GM19238 (cell line): ENCODE data around the gene MYMX.

ENCODE experiments used
- DNase-seq: peaks from one replicate; pipeline ENCODE4 v3.0.0; 2011; ENCODE audit warnings: low spot score; ENCODE audit not compliant: insufficient read length

The MYMX gene

DNA sequence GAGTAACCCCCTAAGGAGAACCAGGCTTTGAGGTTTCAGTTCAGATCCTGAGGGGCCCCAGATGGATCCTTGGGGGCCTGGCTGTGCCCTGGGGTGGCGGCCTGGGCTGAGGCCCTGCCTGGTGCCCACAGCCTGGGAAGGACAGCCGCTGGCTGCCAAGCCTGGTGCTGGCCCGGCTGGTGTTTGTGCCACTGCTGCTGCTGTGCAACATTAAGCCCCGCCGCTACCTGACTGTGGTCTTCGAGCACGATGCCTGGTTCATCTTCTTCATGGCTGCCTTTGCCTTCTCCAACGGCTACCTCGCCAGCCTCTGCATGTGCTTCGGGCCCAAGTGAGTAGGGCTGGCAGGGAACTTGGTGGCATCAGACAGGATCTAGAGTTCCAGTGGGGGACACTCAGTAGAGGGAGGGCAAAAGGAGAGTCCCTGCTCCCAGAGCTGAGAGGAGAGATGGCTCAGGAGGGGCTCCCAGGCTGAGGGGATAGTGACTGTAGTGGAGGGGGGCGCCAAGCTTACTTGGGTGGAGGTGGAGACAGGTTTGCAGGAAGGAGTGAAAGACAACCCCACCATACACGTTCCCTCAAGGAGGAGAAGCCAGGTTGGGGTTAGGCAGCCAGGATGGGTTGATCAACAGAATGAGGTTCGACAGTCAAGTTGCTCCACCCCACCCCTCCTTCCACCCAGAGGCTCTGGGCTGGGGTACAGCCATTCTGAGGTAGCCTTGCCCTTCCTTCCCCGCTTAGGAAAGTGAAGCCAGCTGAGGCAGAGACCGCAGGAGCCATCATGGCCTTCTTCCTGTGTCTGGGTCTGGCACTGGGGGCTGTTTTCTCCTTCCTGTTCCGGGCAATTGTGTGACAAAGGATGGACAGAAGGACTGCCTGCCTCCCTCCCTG lies 16.2 kb downstream of the MYMX start:
- DNase-seq = no peak

DNA sequence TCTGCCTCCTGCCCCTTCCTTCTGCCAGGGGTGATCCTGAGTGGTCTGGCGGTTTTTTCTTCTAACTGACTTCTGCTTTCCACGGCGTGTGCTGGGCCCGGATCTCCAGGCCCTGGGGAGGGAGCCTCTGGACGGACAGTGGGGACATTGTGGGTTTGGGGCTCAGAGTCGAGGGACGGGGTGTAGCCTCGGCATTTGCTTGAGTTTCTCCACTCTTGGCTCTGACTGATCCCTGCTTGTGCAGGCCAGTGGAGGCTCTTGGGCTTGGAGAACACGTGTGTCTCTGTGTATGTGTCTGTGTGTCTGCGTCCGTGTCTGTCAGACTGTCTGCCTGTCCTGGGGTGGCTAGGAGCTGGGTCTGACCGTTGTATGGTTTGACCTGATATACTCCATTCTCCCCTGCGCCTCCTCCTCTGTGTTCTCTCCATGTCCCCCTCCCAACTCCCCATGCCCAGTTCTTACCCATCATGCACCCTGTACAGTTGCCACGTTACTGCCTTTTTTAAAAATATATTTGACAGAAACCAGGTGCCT lies 16.9 kb downstream of the MYMX start:
- no peak for DNase-seq

DNA sequence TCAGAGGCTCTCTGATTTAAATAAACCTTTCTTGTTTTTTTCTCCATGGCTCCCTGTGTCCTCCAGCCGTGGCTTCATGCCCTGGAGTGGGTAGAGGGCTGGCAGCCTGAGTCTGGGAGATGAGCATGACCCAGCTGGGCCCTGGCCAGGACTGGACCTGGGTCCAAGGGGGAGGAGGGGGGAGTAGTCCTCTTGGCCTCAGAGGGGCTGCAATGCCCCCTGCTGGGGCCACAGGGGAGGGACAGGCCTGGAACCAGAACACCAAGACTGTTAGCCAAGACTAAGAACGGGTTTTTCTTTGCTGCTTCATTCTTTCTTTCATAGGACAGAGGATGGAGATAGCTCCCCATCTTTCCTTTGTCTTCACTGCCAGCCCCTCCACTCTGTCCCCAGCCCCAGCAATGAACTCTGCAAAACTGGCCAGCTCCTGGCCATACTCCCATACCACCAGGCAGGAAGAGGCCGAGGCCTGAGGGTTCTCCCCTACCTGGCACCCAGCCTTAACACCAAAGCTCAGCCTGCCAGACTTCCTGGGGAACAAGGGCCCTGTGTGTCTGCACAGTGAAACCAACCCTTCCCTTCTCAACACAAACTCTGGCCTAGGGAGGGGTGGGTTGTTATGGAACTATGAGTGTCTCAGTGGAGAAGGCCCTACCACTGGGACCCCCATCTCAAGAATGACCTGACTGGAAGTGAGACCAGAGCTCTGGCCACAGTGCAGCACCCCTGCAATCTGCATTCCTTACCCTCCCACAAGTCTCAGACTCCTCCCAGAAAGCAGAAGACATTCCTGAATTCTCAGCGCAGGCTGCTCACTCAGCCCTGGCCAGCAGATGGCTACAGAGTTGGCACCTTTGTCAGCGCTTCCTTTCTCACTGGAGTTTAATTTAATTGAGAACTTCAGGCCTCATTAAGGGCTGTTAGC lies 17.6 kb downstream of the MYMX start:
- DNase-seq = no peak

DNA sequence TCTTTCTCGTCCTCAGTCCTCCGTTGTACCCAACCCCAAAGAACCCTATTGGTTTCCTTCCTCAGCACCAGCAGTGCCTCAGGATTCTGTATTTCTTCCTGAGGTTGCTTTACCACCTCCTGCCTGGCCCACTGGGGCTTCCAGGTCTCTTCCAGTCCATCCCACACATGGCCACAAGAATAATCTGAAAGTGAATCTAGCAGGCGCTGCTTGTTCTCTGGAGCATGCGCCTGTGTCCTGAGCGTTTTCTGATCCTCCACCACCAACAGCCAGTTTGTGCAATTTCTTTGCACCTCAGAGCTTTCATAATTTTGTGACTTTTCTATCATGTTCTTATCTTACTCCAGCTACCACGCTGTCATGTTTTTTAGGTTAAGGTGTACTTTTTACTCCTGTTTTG lies 18.5 kb downstream of the MYMX start:
- no peak for DNase-seq

DNA sequence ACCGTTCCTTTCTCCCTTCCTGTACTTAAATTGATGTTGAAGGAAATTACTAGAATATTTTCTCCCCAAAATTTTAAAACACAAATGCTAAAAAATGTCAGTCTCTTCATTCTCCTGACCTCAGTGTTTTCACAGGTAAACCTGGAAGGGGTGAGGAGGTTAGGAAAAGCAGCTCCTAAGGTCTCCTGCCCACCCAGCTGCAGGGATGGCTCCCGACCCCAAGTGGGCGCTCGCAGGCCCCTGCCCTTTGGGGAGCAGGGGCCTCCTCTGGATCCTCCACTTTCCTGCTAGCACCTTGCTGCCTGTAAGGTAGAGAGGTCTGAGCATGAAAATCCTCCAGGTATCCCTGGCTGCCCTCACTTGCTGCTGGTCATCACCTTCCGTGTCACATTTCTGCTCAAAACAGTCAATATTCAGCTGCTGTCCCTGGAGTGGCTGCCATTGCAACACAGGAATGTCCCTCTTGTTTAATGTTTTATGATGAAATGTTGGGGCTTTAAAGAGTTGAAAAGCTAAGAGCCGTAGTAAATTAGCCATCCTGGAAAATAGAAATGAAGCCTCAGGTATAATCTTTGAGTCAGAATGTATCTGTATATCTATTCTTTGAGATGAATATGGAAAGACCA lies 19.3 kb downstream of the MYMX start:
- DNase-seq = no peak

DNA sequence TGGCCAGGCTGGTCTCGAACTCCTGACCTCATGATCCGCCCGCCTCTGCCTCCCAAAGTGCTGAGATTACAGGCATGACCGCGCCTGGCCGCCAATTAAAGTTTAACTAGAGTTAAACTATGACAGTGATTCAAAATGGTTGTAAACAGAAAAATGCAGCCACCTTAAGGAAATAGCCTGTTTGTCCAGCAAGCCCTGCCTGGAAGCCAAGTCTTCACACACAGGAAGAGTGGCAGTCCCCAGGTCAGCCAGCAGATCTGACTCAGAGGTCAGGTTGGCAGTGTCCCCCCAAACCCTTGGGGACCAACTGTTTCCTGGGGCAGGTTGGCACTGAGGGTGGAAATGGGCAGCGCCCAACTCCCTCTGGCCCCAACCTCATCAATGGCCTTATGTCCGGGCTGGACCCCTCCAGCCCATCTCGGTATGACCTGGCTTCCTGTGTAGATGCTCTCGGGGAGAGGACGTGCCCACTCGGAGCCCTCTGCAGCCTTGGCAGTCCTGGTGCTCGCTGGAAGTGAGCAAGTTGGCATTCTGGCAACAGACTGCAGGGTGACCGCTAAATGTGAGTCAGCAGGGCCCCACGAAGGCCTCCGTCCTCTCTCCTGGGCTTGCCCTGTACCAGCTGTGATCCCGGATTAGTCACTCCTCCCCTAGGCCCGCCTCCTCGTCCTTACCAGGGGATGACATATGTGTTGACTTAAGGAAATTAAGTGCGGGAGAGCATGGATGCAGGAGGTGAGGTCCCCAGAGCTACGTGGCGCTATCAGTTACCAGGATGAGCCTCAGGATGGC lies 20.5 kb downstream of the MYMX start:
- DNase-seq = peak; percentile 55

DNA sequence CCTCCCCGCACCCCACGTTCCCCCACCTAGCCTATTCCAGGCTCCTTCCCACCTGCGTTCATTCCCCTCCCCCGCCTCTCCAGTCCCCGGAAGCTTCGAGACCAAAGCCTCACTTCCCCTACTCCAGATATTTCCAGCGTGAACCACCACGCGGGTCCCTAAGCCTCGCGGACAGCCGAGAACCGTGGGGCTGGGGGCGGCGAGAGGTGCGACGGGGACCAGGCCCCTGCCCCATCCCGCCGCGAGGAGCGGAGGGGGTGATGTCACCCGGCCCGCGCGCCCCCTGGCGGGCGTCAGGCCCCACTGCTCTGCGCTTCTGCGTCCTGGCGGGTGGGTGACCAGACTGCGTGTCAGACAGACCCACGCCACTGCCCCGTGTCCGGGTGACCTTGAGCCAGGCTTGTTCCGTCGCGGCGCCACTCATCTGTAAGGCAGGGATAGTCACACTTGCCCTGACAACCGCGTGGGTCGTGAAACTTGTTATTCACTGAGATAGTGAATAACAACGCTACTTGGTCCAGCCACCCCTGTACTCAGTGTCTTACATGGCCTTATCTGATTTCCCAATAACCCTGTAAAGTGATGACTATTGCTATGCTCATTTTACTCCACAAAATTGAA lies 21.2 kb downstream of the MYMX start:
- DNase-seq = peak; percentile 83

DNA sequence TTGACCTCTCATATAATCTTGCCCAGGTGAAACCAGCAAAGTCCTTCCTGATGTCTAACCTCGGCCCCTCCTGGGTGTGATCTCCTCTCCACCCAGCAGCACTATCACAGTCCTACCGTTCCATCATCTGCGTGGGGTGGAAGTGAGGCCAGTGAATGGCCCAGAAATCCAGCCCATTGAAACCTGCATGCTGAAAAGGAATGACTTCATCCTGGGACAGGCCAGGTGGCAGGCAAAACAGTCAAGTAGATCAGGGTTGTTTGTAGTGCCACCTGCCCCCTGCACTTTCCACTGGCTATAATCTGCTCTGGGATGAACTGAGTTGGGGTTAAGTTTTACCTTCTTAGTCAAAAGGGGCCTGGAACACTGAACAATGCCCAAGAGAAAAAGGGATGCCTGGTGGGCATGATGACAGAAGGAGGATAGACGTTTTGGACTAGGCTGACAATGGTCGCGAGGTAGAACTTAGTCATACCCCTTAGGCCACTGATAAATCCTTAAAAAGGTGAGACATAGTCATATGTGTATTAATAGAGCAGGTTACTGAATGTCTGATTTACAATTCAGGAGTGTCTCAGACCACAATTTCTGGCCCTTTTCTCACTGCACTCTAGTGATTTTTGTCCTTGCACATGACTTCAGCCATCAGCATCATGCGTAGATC lies 22.1 kb downstream of the MYMX start:
- no peak for DNase-seq

DNA sequence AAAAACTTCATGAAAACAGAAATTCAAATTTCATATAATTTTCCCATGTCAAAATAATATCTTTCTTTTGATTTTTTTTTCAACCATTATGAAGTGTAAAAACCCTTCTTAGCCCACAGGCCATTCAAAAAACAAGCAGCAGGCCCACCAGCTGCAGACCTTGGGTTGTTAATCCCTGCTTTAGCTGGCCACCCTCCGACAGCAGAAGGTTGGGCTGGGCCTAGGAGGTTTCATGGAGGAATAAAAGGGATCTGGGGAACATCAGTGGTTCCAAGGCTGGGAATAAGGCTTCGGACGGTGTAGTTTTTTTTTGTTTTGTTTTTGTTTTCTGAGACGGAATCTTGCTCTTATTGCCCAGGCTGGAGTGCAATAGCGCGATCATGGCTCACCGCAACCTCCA lies 26.6 kb downstream of the MYMX start:
- DNase-seq = no peak

DNA sequence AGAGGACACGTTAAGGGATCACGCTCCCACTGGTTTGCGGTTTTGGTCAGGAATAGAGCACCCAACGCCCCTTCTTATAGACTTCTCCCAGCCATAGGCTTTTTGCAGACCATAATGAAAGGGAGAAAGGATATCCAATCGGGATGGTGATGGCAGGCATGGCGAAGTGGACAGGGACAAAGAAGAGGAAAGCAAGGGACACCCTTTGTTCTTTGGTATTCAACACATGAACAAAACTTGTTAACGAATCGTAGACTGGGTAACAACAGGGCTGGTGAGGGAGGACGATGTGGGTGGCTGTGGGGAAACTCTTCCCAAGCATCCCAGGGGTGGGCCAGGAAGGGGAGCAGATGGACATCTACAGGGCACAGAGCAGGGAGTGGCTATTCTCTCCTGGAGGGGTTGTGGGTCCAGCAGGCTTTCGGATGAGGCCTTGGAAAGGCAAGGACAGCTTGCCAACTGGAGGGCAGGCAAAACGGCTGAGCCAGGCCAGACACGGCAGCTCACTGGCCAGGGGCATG lies 28.7 kb downstream of the MYMX start:
- DNase-seq = no peak

DNA sequence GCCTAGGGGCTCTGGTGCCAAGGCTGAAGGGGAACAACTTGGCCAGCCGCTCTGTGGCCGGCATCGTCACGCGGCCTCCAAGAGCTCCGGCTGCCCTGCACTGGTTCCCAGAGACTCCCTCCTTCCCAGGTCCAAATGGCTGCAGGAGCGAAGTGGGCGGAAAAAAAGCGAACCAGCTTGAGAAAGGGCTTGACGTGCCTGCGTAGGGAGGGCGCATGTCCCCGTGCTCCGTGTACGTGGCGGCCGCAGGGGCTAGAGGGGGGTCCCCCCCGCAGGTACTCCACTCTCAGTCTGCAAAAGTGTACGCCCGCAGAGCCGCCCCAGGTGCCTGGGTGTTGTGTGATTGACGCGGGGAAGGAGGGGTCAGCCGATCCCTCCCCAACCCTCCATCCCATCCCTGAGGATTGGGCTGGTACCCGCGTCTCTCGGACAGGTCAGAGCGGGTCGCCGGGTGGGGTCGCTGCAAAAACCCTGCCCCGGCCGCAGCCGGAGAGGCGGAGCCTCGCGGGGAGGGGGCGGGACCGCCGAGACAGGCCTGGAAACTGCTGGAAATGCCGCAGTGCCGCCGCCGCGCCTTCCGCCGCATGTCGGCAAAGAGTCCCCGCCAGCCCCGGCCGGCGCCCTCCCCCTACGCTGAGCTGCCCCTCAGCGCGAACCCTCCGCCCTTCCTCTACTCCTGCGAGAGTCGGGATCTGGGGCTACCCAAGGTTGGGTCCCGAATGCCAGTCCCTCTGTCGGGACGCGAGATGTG lies 29.4 kb downstream of the MYMX start:
- DNase-seq = peak; percentile 74

DNA sequence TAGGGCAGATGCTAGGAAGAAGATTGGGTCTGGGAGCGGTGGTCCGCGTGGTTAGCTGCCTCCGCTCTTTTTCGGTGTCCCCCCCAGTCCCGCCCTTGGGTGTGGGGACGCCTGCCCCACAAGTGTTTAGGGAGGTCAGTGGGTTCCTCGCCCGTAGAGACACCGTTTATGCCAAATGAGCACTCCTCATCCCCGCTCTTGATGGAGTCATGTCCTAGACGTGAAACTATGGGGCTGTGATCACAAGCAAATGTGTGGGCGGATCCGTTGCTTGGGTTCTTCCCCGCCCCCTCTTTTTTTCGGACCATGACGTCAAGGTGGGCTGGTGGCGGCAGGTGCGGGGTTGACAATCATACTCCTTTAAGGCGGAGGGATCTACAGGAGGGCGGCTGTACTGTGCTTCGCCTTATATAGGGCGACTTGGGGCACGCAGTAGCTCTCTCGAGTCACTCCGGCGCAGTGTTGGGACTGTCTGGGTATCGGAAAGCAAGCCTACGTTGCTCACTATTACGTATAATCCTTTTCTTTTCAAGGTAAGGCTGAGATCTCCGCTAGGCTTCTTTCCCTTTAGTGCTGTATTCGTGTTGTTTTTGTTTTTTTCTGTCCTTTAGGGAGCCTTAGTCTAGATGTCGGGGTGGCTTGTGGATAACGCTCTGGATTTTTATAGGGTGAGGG lies 30.1 kb downstream of the MYMX start, which contains the start of gene HSP90AB1:
Gene HSP90AB1 (plus strand): TSS at position 439 of the 675 bp plus-strand sequence. CDS start 1,529 bp downstream, outside the sequence.
- peak; percentile 88 for DNase-seq

DNA sequence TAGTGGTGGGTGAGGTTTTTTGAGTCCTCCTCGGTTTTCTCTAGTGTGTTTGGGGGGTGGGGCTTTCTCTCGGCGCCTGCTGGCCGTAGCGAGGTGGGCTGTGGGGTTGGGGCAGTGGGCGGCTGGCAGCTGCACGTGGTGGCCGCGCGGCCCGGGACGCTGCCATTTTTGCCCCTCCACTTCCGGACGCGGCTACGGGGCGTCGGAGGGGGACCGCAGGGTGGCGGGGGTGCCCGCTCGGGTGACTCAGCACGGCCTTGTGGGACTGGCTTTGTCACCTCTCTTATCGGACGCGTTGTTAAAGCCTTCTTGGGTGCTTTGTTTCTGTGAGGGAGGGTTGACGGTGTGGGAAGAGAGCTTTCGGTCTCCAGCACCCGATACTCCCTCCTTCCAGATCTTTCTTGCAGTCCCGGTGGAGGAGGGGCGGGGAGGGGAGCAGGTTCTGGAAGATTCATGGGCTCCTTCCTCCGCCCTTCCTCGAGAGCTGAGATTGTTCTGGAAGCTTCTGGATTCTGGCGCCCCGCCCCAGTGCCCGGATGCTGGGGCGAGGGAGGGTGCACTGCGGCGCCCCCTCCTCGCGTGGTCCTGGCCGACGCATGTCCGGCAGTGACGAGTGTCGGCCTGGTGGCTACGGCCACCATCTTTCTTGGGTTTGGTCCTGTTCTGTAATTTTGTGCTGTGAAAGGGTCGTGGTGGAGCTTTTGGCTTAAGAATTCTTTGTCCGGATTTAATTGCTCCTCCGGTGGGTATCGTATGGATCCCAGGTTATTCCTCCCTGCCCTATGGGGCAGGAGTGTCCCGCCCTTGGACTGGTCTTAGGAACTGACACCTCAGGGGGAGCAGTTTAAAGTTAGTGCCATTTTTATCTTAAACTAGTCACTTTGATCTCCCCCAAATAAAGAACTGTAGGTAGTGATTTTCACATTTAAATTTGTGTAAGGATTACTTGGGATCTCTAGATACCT lies 30.9 kb downstream of the MYMX start:
- DNase-seq = peak; percentile 47

DNA sequence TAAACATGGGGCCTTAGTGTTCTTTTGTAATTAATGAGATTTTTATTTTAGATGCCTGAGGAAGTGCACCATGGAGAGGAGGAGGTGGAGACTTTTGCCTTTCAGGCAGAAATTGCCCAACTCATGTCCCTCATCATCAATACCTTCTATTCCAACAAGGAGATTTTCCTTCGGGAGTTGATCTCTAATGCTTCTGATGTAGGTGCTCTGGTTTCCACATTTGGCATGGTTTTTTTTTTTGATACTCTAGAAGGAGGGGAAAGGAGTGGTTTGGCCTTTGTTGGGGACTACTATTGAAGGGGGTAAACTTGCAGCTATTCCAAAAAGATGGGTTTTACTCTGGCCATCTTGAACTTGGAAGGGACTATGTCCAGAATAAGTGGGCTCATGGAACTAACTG lies 31.9 kb downstream of the MYMX start:
- no peak for DNase-seq

DNA sequence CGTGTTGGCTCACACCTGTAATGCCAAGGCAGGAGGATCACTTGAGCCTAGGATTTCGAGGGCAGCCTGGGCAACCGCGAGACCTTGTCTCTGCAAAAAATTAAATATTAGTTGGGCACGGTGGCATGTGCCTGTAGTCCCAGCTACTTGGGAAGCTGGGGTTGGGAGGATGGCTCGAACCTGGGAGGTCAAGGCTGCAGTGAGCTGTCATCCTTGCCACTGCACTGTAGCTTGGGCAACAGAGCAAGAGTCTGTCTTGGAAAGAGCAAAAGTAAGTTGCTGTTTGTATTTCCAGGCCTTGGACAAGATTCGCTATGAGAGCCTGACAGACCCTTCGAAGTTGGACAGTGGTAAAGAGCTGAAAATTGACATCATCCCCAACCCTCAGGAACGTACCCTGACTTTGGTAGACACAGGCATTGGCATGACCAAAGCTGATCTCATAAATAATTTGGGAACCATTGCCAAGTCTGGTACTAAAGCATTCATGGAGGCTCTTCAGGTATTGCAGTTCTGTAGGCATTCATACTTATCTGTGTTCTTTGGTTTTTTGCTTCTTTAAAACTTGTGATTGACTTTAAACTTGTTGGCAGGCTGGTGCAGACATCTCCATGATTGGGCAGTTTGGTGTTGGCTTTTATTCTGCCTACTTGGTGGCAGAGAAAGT lies 32.5 kb downstream of the MYMX start:
- DNase-seq = no peak

DNA sequence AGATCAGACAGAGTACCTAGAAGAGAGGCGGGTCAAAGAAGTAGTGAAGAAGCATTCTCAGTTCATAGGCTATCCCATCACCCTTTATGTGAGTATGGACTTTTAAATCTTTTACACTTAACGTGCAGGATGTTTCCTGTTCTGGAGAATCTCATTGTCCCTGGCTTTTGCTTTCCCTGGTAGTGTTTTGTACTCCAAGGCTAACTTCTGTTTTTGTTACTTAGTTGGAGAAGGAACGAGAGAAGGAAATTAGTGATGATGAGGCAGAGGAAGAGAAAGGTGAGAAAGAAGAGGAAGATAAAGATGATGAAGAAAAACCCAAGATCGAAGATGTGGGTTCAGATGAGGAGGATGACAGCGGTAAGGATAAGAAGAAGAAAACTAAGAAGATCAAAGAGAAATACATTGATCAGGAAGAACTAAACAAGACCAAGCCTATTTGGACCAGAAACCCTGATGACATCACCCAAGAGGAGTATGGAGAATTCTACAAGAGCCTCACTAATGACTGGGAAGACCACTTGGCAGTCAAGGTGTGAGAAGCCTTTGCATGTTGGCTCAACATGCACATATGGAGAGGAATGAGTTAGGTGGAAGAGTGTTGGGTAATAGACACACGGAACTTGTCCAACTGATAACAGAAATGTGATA lies 33.5 kb downstream of the MYMX start:
- DNase-seq = no peak
